ENCODE measurements around the gene CRLF1. TPM values are rescaled to one million over a fixed set of nuclear protein-coding genes. Genes with fewer than 3 reads are reported as not detected.

CRLF1 gene
- total RNA-seq, 1 experiment from 2014 or later, result 4.3 TPM

DNA sequence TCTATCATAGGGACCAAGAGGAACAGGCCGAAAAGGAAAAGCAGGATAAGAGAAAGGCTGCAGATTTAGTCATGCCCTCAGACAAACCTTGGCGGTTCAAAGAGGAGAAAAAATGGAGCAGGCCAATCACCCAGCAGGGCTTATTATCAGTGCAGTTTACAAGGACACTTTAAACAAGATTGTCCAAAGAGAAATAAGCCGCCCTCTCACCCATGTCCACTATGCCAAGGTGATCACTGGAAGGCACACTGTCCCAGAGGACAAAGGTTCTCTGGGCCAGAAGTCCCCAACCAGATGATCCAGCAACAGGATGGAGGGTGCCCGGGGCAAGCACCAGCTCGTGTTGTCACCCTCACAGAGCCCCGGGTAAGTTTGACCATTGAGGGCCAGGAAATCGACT, 26.3 kb downstream of the CRLF1 start:
- no peak overlapping the region for H3K27ac Mint-ChIP-seq (ENCODE audit: low read depth, unreplicated experiment)
- peaks cover 26% of the 10 kb centered on the region for H3K36me3 Mint-ChIP-seq (ENCODE audit: insufficient read depth, unreplicated experiment)
- H3K4me3 Mint-ChIP-seq (ENCODE audit: unreplicated experiment), result no peak overlapping the region
- intact Hi-C loops (cut with micrococcal nuclease), result no loop called here
- BruUV-seq (replicated peaks), result no TSS peak
- POLR2A ChIA-PET, result interaction anchor here (1.9 to 4.2 kb wide), 2 partner anchors 8 to 10 kb away, joined by 11 to 28 read pairs; partner anchors contain the start of genes REX1BD and UBA52
- no peaks in the 10 kb centered on the region for H3K9me3 Mint-ChIP-seq (ENCODE audit: unreplicated experiment)
- CTCF ChIA-PET, result interaction anchor here (0.6 to 1.1 kb wide), 4 partner anchors 9 to 309 kb away, joined by 3 to 4 read pairs (median 3); partner anchors contain the start of gene REX1BD
- H3K4me1 Mint-ChIP-seq (ENCODE audit: insufficient read depth, unreplicated experiment), result no peaks in the 10 kb centered on the region
- TF ChIP-seq CTCF (IDR thresholded peaks at IDR 0.05; ENCODE audit: unreplicated experiment), result no peak
- H3K27me3 Mint-ChIP-seq (ENCODE audit: insufficient read depth, unreplicated experiment), result no peaks in the 10 kb centered on the region
- no peak for DNase-seq (ENCODE audit: unreplicated experiment)

GRCh38 chr19:18577365-18577914, 29.2 kb downstream of the CRLF1 start:
- peaks cover 7% of the 10 kb centered on the region for H3K4me1 Mint-ChIP-seq (ENCODE audit: insufficient read depth, unreplicated experiment)
- no TSS peak for BruUV-seq (replicated peaks)
- no peak for TF ChIP-seq CTCF (IDR thresholded peaks at IDR 0.05; ENCODE audit: unreplicated experiment)
- no peaks in the 10 kb centered on the region for H3K27me3 Mint-ChIP-seq (ENCODE audit: insufficient read depth, unreplicated experiment)
- intact Hi-C loops (cut with micrococcal nuclease), result no loop called here
- ChIA-PET POLR2A (interaction anchor here (0.6 to 0.9 kb wide), 2 partner anchors 10 to 111 kb away, joined by 3 to 4 read pairs; no protein-coding TSS in a partner anchor), CTCF (interaction anchor here (1.2 to 1.9 kb wide), 2 partner anchors 10 to 126 kb away, joined by 8 to 12 read pairs; partner anchors contain the start of gene REX1BD)
- peaks cover 55% of the 10 kb centered on the region for H3K36me3 Mint-ChIP-seq (ENCODE audit: insufficient read depth, unreplicated experiment)
- H3K4me3 Mint-ChIP-seq (ENCODE audit: unreplicated experiment), result no peak overlapping the region
- H3K27ac Mint-ChIP-seq (ENCODE audit: low read depth, unreplicated experiment), result no peak overlapping the region
- H3K9me3 Mint-ChIP-seq (ENCODE audit: unreplicated experiment), result no peaks in the 10 kb centered on the region
- DNase-seq (ENCODE audit: unreplicated experiment), result no peak

- Mint-ChIP-seq H3K4me1 (ENCODE audit: insufficient read depth, unreplicated experiment) (peaks cover 9% of the 10 kb centered on the region), H3K27ac (ENCODE audit: low read depth, unreplicated experiment) (no peak overlapping the region), H3K36me3 (ENCODE audit: insufficient read depth, unreplicated experiment) (peaks cover 64% of the 10 kb centered on the region), H3K9me3 (ENCODE audit: unreplicated experiment) (no peaks in the 10 kb centered on the region), H3K4me3 (ENCODE audit: unreplicated experiment) (no peak overlapping the region), H3K27me3 (ENCODE audit: insufficient read depth, unreplicated experiment) (no peaks in the 10 kb centered on the region)
- no TSS peak for BruUV-seq (replicated peaks)
- DNase-seq (ENCODE audit: unreplicated experiment), result no peak
- intact Hi-C loops (cut with micrococcal nuclease), result no loop called here
- ChIA-PET POLR2A (no interaction called here), CTCF (interaction anchor here (0.6 to 1.9 kb wide), 5 partner anchors 11 to 126 kb away, joined by 3 to 12 read pairs (median 4); partner anchors contain the start of gene REX1BD)
- TF ChIP-seq CTCF (IDR thresholded peaks at IDR 0.05; ENCODE audit: unreplicated experiment), result no peak
These were observed 30.2 kb downstream of the CRLF1 start for GRCh38 chr19:18576383-18576782.

DNA sequence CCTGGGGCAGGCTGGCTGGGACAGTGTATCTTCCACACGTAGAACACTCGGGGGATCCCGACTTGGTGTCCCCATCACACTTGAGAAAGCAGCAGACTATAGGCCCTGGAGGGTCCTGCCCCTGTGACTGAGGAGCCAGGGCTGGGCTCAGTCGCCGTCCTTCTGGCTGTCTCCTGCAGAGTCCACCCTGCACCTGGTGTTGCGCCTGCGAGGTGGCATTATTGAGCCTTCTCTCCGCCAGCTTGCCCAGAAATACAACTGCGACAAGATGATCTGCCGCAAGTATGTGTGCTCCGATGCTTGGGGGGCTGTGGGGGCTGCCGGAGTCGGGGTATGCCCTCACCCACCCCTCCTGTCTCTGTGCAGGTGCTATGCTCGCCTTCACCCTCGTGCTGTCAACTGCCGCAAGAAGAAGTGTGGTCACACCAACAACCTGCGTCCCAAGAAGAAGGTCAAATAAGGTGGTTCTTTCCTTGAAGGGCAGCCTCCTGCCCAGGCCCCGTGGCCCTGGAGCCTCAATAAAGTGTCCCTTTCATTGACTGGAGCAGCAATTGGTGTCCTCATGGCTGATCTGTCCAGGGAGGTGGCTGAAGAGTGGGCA, 31.8 kb downstream of the CRLF1 start:
- no peak for TF ChIP-seq CTCF (IDR thresholded peaks at IDR 0.05; ENCODE audit: unreplicated experiment)
- POLR2A ChIA-PET, result no interaction called here
- H3K4me1 Mint-ChIP-seq (ENCODE audit: insufficient read depth, unreplicated experiment), result peaks cover 9% of the 10 kb centered on the region
- BruUV-seq (replicated peaks), result no TSS peak
- CTCF ChIA-PET, result no interaction called here
- no peak overlapping the region for H3K4me3 Mint-ChIP-seq (ENCODE audit: unreplicated experiment)
- H3K36me3 Mint-ChIP-seq (ENCODE audit: insufficient read depth, unreplicated experiment), result peaks cover 66% of the 10 kb centered on the region
- no peaks in the 10 kb centered on the region for H3K9me3 Mint-ChIP-seq (ENCODE audit: unreplicated experiment)
- no peaks in the 10 kb centered on the region for H3K27me3 Mint-ChIP-seq (ENCODE audit: insufficient read depth, unreplicated experiment)
- intact Hi-C loops (cut with micrococcal nuclease), result no loop called here
- H3K27ac Mint-ChIP-seq (ENCODE audit: low read depth, unreplicated experiment), result no peak overlapping the region
- no peak for DNase-seq (ENCODE audit: unreplicated experiment)

Data from MCF 10A (cell line).